Fibroblast of the aortic adventitia (primary cell): ENCODE measurements around the gene RASIP1. TPM values are rescaled to one million over a fixed set of nuclear protein-coding genes. Genes with fewer than 3 reads are reported as not detected.

Experiments used
- DNase-seq: peaks from one replicate; pipeline ENCODE4 v3.0.0-alpha.2; 2010; ENCODE audit warnings: low read depth
- H3K4me3 ChIP-seq: 2 replicates; pipeline ENCODE4 v1.5.1; 2011; ENCODE audit warnings: low read depth, mild to moderate bottlenecking, control low read depth, low read length, moderate library complexity
- CTCF ChIP-seq: IDR thresholded peaks from 2 replicates; pipeline ENCODE4 v1.5.1; 2011; ENCODE audit warnings: mild to moderate bottlenecking, low read length, control low read depth, inconsistent platforms; ENCODE audit not compliant: insufficient read depth
- total RNA-seq: library from RNA; depleted of rRNA; stranded (reverse); fragments of >200 nt; gene quantifications from 2 replicates; pipeline ENCODE4 v1.2.3, GENCODE V29; 2012; ENCODE audit warnings: low replicate concordance

RASIP1 gene
- total RNA-seq, 1 donor, result 0.45 TPM

GRCh38 chr19:48713864-48714755 is 26.3 kb downstream of the RASIP1 start:
- peak; percentile 99 for DNase-seq
- TF ChIP-seq CTCF, result no peak
- H3K4me3 ChIP-seq, result peak overlapping the region; percentile 81

GRCh38 chr19:48713041-48713863 is 27.2 kb downstream of the RASIP1 start:
- peak; percentile 42 for TF ChIP-seq CTCF
- peak overlapping the region; percentile 81 for H3K4me3 ChIP-seq
- no peak for DNase-seq

- TF ChIP-seq CTCF, result no peak
- H3K4me3 ChIP-seq, result no peak overlapping the region
- DNase-seq, result no peak
Measured at GRCh38 chr19:48711106-48711662, 29.2 kb downstream of the RASIP1 start.

- TF ChIP-seq CTCF, result no peak
- no peak overlapping the region for H3K4me3 ChIP-seq
- DNase-seq, result no peak
Measured at GRCh38 chr19:48708471-48708870, 31.9 kb downstream of the RASIP1 start.

- no peak overlapping the region for H3K4me3 ChIP-seq
- TF ChIP-seq CTCF, result no peak
- DNase-seq, result no peak
Measured at GRCh38 chr19:48705431-48705830, 35.0 kb downstream of the RASIP1 start.

- TF ChIP-seq CTCF, result no peak
- DNase-seq, result no peak
Measured at GRCh38 chr19:48703316-48703715, 37.1 kb downstream of the RASIP1 start.

More at GRCh38 chr19:48703316-48703715, 37.1 kb downstream of the RASIP1 start:
- no peak overlapping the region for H3K4me3 ChIP-seq
